ENCODE results near the gene ZNF865.

DNA sequence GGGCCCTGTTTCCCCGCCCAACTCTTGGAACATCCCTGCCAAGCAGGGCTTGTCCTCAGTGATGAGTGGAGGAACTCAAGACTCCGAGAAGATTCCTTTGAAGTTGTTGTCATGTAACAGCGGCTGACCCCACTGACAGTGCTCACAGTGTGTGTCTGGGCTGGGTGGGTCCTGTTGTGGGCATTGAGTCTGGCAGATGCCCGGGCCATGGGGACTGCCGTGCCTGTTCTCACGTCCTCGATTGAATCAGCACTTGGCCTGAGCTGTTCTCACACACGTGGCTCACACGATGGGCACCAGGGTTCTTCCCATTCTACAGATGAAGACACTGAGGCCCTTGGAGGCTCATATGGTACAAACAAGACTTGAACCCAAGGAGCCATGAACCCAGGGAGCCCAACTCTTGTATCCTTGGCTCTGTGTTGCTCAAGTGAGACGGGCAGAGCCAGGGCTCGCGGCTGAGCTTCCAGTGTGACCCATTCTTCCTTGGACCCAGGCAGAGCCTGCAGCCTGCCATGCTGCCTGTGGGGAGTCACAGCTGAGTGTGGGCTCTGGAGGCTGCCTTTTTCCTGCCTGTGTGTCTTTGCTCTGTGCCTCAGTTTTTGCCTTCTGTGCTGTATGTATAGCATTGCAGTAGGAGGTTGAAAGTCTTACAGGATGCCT, 61.0 kb downstream of the ZNF865 start:
- TF ChIP-seq, protein P1, sequence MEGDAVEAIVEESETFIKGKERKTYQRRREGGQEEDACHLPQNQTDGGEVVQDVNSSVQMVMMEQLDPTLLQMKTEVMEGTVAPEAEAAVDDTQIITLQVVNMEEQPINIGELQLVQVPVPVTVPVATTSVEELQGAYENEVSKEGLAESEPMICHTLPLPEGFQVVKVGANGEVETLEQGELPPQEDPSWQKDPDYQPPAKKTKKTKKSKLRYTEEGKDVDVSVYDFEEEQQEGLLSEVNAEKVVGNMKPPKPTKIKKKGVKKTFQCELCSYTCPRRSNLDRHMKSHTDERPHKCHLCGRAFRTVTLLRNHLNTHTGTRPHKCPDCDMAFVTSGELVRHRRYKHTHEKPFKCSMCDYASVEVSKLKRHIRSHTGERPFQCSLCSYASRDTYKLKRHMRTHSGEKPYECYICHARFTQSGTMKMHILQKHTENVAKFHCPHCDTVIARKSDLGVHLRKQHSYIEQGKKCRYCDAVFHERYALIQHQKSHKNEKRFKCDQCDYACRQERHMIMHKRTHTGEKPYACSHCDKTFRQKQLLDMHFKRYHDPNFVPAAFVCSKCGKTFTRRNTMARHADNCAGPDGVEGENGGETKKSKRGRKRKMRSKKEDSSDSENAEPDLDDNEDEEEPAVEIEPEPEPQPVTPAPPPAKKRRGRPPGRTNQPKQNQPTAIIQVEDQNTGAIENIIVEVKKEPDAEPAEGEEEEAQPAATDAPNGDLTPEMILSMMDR (conservative IDR thresholded peaks at IDR 0.05; ENCODE audit: low read depth, low read length), result no peak
- TF ChIP-seq EZH2 (IDR thresholded peaks at IDR 0.05; ENCODE audit: low read length, unreplicated experiment) (no peak), EZH2phosphoT487 (IDR thresholded peaks at IDR 0.05; ENCODE audit: borderline replicate concordance, low read length) (no peak)

All from PC-3 (cell line).